Stimulated activated CD4-positive, alpha-beta T cell treated with anti-CD3 and anti-CD28 coated beads, TNF-alpha, amount 100 ng/mL, for 48 hours (primary cell): Measurements from ENCODE around the gene GPR152.
A peak's percentile ranks its signal among the peaks of the same experiment; 100 is the strongest.
"Not testable (repeated sequence)": the region's sequence is repeated elsewhere in the genome, so short reads cannot be mapped to it uniquely, and the experiment has no call there.

Source experiments
- DNase-seq, 3 donors: peaks; one replicate each; pipeline ENCODE4 v3.0.0-alpha.2; 2020; ENCODE audit warnings: low read depth in 3 of 3

The GPR152 gene

DNA sequence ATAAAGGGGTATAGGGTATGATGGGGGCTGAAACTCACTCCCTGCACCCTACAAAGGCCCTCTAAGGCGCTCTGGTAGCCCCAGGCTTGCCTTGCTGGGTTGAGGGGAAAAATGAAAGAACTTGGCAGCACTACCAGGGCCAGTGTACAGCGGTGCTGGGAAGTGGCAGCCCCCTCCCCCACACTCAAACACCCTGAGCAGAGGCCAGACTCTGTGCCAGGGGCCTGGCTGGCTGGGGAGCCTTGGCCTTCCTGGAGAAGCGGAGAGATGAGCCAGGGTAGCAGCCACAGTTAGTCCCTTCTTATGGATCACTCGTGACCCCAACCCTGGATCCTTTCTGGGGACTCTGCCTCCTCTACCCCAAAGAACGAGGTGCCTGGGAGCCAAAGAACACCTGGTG lies 13.8 kb upstream of the GPR152 start:
- no peak for DNase-seq

DNA sequence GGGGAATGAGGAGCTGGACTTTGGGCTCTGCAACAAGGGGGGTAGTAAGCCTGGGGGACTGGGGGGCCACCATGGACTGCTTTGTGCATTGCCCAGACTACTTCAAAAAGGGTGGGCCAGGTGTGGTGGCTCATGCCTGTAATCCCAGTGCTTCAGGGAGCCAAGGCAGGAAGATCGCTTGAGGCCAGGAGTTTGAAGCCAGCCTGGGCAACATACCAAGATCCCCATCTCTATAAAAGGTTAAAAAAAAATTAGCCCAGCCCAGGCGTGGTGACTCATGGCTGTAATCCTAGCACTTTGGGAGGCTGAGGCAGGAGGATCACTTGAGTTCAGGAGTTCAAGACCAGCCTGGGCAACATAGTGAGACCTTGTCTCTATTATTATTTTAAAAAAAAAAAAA lies 13.0 kb upstream of the GPR152 start:
- DNase-seq, result not testable (repeated sequence)

DNA sequence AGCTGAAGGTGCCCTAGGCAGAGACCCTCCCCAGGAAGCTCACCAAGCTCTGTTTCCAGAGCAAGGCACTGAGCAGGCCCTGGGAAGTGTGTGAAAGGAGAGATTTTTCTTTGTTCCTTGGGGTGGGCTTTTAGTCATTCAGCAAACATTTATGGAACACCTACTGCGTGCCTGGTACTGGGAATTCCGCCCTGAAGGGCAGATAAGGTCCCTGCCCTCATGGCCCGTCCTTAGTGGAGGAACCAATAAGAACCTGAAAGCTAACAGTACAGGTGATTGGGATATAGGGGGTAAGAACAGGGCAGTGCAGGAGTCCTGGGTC lies 12.6 kb upstream of the GPR152 start:
- no peak for DNase-seq

DNA sequence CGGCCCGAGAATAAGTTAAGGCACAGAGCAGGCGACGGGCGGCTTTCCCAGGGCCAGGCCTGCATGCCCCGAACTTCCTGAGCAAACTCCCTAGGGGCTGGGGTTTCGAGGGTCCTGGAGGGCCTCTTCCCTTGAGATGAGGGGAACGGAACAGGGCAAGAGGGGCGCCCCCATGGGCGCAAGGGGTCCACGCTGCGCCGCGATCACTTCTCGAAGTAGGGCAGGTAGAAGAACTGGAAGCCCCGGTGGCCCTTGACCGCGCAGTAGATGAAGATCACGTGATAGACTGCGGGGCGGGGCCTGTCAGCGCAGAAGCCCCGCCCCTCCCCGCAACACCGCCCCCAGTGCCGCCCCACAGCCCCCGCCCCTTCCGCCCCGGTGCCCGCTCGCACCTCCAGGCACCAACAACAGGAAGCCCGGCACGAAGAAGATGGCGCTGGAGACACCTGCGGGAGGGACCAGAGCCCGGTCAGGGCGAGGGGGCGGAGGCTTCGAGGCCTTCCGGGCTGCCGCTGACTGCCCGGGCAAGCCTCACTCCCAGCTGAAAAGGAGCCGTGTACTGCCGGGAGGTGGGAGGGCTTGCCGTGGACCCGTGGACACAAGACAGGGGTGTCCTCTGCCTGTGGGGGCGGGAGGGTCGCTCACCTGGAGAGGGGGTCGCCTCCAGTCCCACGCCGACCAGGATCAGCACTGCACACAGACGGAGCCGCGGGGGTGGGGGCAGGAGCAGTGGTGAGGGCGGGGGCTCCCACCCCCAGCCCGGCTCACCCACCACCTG lies 12.1 kb upstream of the GPR152 start:
- DNase-seq, result peak; percentile 86 to 93 (median 90)

DNA sequence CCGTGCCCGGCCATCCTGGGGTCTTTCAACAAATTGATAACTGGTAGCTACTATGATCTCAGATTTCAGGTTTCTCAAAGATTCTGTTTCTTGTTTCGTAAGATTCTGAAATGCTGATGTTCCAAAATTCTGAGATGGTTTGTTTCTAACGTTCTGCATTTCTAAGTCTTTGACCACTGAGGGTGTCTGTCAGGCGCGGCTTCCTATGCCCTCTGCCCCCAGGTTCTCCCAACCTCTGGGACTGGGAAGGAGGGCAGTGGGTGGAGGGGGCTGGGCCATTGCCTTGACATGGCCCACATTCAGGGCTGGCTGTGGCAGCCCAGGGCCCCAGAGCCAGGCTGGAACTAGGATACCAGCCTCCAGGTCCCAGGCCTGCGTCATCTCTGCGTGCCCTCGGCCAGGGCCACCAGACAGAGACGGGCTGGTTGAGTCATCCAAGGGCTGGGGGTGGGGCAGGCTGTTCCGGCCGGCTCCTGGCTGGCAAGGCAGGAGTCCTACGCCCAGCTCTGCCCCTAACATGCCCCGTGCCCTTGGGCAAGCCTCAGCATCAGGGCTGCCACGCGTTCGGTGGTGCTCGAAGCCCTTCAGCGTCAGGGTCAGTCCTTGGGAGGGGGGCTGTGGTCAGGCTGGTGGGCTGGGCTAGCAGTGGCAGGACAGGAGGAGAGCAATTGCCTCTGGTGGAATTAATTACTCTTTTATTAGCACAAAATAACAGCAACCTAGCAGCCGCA lies 11.3 kb upstream of the GPR152 start:
- no peak for DNase-seq

DNA sequence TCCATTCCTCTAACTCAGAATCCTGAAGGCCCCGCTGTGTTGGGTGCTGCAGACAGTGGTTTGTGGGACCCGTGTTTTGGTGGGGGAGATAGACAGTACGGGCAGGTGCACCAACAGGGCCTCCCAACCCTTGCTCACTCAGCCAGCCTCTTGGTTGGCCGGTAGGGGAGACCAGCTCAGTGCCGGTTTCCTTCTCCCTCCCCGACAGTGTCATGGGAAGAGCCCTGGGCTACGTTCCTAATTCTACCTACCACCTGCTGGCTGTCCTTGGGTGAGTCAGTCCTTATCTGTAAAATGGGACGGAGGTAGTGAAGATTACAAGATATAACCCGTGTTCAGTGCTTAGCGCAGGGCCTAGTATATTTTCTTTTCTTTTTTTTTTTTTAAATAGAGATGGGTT lies 10.7 kb upstream of the GPR152 start:
- no peak for DNase-seq

DNA sequence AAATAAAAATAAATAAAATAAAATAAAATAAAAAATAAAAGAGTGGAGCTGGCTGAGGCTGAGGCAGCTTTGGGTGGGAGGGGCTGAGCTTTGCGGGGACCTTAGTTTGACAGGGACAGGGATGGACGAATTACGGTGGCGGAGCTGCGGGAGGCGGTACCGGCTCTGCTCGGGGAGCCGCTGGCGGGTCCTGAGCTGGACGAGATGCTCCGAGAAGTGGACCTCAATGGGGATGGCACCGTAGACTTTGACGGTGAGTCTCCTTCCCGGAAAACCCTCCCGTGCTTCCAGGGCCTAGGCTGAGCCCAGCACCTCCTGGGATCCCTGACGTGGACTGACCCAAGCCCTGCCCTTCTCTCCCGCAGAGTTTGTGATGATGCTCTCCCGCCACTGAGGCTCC lies 5.7 kb upstream of the GPR152 start:
- DNase-seq, result no peak

DNA sequence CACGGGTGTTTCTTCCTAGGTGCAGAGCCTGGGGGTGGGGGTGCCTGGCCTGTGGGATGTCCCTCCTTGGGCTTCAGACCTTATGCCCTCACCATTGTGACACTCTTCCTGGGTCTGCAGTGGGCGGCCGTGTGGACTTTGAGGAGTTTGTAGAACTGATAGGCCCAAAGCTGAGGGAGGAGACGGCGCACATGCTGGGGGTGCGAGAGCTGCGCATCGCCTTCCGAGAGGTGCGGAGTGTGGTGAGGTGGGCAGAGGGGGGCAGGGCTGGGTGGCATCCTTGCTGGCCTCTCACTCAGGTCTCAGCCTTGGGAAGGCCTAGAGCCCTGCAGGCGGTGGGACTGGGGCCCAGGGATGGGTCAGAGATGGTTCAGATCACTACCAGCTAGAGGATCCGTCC lies 4.9 kb upstream of the GPR152 start:
- DNase-seq, result no peak

DNA sequence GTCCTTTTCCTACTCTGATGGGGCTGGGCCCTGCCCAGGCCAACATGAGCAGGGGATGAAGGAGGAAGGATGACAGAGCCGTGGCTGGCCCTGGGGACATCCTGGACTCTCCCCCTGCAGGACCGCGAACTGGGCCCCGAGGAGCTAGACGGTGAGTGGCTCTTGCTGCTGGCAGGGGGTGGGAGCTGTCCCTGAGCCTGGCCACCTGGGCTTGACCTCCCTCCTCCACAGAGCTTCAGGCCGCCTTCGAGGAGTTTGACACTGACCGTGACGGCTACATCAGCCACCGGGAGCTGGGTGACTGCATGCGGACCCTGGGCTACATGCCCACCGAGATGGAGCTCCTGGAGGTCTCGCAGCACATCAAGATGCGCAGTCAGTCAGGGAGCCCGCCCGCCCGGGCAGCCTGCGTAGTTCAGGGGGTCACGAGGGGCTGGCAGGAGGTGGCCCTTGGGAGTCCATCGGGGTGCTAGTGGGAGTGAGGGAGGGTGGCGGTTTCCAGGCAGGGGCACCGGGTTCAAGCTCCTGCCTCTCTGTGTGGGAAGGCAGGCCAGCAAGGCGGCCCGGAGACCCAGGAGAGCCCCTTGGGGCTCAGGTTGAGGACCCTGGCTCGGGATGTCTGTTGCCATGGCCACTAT lies 3.7 kb upstream of the GPR152 start:
- no peak for DNase-seq

DNA sequence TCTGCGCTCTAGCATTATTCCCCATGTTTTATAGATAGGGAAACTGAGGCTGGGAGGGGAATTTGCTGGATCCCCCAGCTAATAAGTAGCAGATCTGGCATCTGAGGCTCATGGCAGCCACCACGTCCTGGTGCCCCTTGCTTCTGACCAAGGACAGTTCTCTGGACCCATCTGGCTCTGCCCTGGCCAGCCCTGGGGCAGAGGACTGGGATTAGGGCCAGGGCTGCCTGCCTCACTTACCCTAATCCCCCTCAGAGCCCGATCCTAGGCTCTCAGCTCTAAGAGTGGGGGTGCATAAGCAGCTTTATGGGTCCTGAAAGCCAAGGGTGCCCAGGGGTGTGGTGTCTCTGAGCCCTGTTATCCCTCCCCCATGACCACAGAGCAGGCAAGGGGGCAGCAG lies 2.5 kb upstream of the GPR152 start, which contains the start of gene CABP4:
Gene CABP4 (plus strand): TSS at position 301 of the 400 bp plus-strand sequence. CDS start 70 bp downstream, at position 371.
- no peak for DNase-seq

DNA sequence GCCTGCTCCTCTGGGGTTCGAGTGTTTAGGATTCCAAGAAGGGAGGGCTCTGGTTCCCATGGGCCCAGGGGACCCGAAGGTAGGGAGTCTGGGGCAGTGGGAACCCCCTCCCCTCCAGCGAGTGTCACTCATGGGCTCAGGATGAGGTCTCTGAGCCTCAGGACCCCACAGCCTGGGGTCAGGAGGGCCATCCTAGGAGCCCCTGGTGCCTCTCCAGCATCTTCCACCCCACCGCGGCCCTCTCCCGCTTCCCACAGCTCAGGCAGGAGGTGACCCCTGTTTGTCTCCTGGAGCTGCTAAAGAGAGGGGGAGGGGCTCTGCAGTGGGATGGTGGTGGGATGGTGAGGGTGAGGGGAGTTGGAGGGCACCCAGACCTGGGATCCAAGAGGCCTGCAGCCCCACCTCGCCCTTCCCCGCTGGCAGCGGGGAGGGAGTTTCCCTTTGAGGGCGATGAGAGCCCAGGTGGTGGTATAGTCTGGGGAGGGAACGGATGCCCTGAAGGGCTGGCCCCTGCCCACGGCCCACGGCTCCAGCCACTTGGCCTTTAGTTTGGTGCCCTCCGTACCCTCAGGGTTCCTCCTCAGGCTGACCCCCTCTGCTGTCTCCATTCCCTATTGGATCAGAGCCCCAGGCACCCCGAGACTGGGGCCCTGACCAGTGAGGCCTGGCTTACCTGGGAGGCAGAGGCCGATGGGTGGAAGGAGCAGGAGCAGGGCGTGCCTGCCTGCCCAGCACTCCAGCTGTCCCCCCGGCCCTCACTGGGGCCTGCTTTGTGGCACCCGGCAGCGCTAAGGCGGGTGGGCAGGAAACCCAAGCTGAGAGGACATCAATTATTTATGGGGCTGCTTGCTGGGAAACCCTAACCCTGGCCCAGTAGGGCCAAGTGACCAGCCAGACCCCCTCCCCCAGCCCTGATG lies 1.5 kb upstream of the GPR152 start:
- DNase-seq, result no peak

DNA sequence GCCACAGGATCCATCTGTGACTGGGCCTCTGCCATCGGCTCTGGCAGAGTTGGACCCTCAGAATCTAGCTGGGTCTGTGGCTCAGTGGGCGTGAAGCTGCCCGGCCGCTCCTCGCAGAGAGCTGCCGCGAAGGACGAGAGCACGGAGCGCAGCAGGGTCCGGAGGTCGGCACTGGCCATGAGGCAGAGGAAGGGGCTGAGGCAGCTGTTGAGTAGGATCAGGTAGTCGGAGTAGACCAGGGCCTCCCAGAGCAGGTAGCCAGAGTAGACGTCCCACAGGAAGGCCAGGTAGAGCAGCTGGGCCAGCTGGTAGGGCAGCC lies 912 bp downstream of the GPR152 start:
- DNase-seq, result no peak

DNA sequence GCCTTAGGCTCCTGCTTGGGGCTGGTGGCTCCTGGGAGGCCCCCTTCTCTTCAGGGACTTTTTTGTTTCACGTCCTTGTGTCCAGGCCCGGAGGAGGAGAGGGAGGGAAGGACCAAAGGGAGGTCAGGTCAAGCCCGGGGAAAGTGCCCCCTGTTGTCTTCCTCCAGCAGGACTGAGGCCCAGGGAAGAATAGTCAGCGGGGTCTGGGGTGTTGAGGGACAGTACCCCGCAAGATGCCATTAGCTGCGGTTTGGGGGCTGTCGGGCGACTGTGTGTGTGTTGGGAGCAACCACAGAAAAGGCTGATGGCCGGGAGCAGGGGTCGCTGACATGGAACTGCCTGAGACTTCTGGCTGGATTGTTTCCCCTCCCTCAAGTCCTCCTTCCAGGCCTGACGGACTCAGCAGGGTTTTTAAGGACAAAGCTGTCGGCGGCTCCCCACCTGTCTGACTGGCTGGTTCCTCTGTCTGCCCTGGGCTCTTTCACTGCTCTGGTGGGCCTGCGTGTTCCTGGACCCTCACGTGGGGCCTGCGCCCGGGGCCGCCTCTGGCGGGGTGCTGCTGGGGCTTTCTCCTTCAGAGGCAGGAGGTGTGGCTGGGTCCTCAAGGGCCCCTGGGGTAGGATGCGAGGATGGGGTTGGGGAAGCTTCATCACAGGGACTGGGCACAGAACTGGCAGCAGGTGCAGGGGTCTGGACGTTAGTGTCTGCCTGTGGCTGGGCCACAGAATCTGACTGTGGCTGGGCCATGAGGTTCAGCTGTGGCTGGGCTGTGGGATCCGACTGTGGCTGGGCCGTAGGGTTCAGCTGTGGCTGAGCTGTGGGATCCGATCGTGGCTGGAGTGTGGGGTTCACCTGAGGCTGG lies 1.5 kb downstream of the GPR152 start:
- no peak for DNase-seq

DNA sequence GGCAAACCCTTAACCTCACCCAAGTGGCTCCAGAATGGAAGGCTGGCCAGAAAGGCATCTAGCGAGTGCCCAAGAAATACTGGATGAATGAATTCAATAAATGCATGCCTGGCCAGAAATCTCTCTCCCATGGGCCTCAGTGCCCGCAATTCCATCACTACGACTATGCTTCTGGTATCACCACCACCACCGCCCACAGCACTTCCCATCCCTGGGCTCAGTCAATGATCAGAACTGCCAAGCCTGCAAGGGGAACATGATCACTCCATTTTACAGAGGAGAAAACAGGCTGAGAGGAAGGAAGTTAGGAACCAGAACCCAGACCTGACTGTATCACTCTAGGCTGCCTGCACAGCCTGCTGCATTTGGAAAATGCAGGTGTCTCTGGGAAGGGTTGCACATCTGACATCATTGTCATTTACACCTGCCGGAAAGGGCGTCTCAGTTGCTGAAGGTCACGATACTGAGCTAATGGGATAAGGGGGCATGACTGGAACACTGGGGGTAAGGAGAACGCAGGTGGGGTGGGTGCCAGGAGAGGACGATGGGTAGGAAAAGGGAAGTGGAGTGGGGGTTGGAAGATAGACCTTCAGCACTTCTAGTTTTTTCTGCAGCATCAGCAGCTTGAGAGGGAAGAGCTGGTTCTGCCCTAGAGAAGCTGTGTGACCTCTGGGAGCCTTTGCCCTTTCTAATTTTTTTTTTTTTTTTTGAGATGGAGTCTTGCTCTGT lies 3.2 kb downstream of the GPR152 start:
- no peak for DNase-seq

DNA sequence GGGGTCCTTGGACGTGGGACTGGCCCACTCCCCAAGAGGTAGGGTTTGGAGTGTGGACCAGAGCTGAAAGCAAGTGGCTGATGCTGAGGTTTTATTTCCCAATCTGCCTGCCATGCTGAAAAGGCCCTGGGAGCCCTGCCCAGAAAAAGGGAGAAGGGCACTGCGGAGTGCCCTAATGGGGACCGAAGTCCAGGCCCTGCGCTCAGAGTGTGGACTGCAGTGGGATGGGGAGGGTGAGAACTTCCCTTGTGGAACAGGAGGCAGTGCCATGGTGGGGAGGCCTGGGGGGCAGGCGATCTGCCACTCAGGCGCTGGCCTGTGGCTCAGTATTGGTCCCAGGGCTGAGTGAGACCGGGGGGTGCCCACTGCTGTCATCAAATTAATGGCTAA lies 4.3 kb downstream of the GPR152 start:
- DNase-seq, result no peak

DNA sequence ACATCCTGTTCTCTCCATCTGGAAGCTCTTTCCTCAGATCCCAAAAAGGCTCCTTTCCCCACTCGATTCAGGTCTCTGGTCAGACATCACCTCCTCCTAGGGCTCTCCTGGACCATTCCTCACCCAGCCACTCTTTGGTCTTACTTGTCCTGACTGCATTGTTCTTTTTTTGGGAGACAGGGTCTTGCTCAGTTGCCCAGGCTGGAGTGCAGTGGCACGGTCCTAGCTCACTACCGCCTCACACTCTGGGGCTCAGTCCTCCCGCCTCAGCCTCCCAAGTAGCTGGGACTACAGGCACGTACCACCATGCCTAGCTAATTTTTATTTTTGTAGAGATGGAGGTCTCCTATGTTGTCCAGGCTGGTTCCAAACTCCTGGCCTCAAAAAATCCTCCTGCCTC lies 7.0 kb downstream of the GPR152 start:
- DNase-seq, result no peak

DNA sequence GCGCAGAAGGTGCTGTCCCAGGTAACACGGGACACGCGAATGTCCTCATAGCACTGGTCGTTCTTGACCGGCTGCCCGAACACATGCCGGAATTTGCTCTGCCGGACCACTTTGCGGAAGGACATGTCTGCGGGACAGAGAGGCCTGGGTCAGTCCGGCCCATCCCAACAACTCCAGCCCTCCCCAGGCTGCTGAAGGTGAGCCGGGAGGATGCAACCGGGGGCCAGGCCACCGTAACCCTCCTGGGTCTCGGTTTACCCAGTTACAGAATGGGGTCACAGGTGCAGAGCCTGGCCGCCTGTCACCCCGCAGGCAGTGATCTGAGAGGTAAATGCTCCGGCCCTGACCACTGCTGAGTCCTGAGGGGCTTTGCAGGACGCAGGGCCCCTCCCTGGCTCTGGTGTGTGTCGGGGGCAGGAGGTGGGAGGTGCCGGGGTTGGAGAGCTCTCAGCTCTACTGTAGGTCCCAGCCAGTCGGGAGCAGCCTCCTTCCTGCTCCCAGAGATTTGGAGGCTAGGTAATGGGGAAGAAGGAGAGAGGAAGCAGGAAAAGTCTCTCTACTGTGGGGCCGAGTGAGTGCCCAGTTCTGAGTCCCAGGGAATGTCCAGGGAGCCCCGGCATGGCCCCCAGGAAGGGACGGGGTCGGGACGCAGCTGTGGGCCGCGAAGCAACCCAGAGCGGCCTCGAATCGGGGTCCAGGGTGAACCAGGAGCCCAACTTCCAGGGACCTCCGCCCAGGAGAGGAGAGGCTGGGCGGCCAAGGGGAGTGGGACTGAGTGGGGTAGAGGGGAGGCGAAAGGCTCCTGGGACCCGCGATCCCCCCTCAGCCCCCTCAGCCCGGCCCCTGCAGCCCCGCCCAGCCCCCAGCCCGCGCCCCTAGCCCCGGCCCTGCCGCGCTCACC lies 9.8 kb downstream of the GPR152 start:
- DNase-seq, result no peak

DNA sequence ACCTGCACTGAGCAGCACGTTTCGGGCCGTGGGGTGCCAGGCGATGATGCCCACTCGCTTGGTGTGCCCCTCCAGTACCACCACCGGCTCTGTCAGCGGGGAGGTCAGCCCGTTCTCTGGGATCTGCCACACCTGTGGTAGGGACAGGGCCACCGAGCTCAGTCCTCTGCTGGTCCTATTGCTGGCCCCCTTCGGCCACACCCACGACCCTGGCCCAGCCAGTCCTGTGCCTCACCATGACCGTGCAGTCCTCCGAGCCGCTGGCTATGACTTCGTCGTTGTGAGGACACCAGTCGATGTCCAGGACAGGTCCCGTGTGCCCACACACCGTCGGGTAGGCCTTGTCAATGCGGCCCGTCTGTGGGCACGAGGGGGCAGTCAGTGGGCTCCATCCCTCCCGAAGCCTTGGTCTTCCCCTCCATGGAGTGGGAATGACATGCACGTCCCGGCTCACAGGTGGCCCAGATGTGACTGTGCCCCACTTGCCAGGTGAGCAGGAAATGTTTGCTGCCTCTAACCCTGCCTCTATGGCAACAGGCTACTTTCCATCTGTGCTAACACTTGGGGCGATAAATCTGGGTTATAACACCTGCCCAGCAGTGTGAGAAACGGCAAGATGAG lies 10.7 kb downstream of the GPR152 start:
- DNase-seq, result no peak

DNA sequence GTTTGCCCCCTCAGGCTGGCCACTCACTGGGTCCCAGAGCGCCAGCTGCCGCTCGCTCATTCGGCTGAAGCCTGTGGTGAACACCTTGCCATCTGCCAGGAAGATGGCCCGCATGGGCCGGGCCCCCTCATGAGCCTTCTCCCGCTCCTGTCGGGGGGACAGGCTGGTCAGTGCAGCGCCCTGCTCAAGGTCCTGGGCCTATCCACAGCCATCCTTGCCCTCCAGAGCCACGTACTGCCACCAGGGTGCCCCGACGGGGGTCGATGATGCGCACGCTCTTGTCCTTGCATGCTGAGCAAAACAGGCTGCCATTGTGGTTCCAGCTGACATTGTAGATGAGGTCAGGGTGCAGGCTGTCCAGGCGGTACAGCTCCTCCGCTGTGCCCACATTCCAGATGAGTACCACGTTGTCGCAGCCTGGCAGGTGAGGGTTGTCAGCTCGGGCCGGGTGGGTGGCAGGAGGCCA lies 11.4 kb downstream of the GPR152 start:
- DNase-seq, result no peak
